Nephron progenitor cell (in vitro differentiated cells): ENCODE data around the gene CD40LG.

Experiments
- DNase-seq: peaks from one replicate; pipeline ENCODE4 v3.0.0; 2021
- H3K27ac Mint-ChIP-seq: 2 replicates; pipeline ENCODE4 v1.8.0; 2021; ENCODE audit warnings: mild to moderate bottlenecking, moderate library complexity, mixed read lengths
- H3K27me3 Mint-ChIP-seq: 2 replicates; pipeline ENCODE4 v1.8.0; 2021; ENCODE audit warnings: mild to moderate bottlenecking, low read depth, mixed read lengths; ENCODE audit not compliant: poor library complexity
- H3K36me3 Mint-ChIP-seq: 2 replicates; pipeline ENCODE4 v1.8.0; 2021; ENCODE audit warnings: low read depth, mixed read lengths
- H3K4me1 Mint-ChIP-seq: 2 replicates; pipeline ENCODE4 v1.8.0; 2021; ENCODE audit warnings: mixed read lengths
- H3K4me3 Mint-ChIP-seq: 2 replicates; pipeline ENCODE4 v1.8.0; 2021; ENCODE audit warnings: mild to moderate bottlenecking, moderate library complexity, mixed read lengths
- H3K9me3 Mint-ChIP-seq: 2 replicates; pipeline ENCODE4 v1.8.0; 2021; ENCODE audit warnings: mild to moderate bottlenecking, moderate library complexity, mixed read lengths
- TF ChIP-seq, protein P1 (sequence below): fragments of 200-600 bp; sonication (generic); IDR thresholded peaks from 2 replicates; pipeline ENCODE4 v1.5.0; 2021; ENCODE audit warnings: antibody characterized with exemption

CD40LG gene

DNA sequence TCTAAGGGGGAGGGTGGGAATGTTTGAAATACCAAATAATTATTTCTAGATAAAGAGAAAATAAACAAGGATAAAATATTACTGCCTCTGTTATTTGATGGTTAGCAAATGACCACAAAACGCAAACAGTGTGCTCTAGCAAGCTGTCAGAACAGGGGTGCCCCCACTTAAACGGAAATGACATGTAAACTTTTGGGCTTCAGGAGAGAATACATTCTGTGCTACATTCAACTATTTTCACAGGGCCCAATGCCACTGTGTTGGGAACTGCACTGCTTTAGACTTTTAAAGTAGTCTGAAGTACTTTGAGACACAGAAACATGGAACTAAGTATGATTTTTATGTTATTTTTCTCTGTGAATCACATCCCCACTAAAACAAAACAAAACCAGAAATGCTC lies 14.1 kb downstream of the CD40LG start:
- no peaks in the 10 kb centered on the region for H3K4me1 Mint-ChIP-seq
- DNase-seq: no peak
- H3K27me3 Mint-ChIP-seq: peaks cover 6% of the 10 kb centered on the region
- H3K4me3 Mint-ChIP-seq: no peak overlapping the region
- H3K27ac Mint-ChIP-seq: no peak overlapping the region
- H3K36me3 Mint-ChIP-seq: peaks cover 4% of the 10 kb centered on the region
- TF ChIP-seq, protein P1, sequence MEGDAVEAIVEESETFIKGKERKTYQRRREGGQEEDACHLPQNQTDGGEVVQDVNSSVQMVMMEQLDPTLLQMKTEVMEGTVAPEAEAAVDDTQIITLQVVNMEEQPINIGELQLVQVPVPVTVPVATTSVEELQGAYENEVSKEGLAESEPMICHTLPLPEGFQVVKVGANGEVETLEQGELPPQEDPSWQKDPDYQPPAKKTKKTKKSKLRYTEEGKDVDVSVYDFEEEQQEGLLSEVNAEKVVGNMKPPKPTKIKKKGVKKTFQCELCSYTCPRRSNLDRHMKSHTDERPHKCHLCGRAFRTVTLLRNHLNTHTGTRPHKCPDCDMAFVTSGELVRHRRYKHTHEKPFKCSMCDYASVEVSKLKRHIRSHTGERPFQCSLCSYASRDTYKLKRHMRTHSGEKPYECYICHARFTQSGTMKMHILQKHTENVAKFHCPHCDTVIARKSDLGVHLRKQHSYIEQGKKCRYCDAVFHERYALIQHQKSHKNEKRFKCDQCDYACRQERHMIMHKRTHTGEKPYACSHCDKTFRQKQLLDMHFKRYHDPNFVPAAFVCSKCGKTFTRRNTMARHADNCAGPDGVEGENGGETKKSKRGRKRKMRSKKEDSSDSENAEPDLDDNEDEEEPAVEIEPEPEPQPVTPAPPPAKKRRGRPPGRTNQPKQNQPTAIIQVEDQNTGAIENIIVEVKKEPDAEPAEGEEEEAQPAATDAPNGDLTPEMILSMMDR: no peak
- H3K9me3 Mint-ChIP-seq: peaks cover 41% of the 10 kb centered on the region

DNA sequence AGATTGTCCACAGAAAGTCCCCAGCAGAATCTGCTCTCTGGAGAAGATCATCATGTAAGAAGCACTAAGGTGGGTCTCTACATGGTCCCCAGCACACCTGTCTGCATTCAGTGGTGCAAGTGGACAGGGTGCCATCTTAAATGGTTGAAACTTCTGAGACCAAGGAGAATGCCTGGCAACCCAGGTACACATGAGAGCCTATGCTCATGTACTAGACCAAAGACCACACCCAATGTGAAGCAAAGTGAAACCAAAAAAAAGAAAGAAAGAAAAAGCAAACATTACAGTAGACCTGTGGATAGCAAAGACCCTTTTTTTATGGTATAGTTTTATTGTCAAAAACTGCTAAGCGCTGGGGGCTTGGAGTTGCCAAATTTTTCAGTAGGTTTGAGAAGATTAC lies 15.0 kb downstream of the CD40LG start:
- Mint-ChIP-seq H3K4me3 (no peak overlapping the region), H3K27ac (no peak overlapping the region), H3K27me3 (peaks cover 7% of the 10 kb centered on the region), H3K36me3 (peaks cover 4% of the 10 kb centered on the region), H3K9me3 (peaks cover 40% of the 10 kb centered on the region), H3K4me1 (no peaks in the 10 kb centered on the region)
- no peak for DNase-seq
- TF ChIP-seq, protein P1: no peak

DNA sequence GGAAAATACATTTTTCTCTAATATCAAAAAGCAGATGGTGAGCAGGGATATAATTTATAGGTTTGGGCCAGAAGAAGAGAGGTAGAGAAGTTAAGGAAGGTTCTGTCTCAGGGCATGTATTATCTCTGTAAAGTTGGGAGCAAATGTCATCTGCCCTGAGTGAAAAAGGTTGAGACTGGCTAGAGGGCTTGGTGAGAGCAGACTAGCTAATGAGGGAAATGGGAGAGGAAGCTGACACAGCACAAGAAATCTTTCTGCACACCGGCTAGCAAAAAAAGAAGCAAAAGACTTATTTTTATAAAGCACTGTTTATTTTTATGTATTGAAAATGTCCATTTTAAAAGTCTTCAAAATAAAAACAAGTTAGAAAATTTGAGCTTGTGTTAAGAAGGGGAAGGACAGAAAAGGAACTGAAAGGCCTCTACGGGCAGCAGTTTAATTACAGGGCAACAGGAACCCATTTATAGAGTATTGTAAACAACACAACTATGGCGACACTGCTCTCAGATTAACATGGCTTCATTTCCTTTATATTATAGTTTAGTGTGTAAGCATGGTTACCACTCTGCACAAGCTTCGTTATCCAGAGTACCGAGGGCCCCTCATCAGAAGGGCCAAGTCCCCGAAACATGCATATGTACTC lies 17.4 kb downstream of the CD40LG start:
- Mint-ChIP-seq H3K27ac (no peak overlapping the region), H3K4me3 (no peak overlapping the region), H3K4me1 (no peaks in the 10 kb centered on the region), H3K36me3 (peaks cover 4% of the 10 kb centered on the region), H3K9me3 (peaks cover 56% of the 10 kb centered on the region), H3K27me3 (peaks cover 10% of the 10 kb centered on the region)
- DNase-seq: no peak
- TF ChIP-seq, protein P1: no peak

DNA sequence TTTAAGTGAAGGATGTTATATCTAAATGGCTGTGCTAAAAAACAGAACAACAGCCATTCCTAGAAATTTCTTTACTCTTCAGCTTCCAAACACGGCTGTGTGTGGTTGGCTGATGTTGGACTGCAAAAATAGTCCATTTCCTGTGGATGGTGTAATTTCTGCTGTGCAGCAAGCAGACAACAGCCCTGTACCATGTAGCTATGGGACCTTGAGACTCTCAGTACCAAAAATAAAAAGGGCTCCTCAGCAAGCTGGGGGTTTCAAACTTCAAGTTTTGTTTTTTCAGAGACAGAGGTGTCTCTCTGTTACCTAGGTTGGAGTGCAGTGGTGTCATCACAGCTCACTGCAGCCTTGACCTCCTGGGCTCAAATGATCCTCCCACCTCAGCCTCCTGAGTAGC lies 18.1 kb downstream of the CD40LG start:
- Mint-ChIP-seq H3K27me3 (peaks cover 10% of the 10 kb centered on the region), H3K9me3 (peaks cover 58% of the 10 kb centered on the region), H3K4me3 (no peak overlapping the region), H3K27ac (no peak overlapping the region), H3K36me3 (peaks cover 4% of the 10 kb centered on the region), H3K4me1 (no peaks in the 10 kb centered on the region)
- TF ChIP-seq, protein P1: no peak
- no peak for DNase-seq

DNA sequence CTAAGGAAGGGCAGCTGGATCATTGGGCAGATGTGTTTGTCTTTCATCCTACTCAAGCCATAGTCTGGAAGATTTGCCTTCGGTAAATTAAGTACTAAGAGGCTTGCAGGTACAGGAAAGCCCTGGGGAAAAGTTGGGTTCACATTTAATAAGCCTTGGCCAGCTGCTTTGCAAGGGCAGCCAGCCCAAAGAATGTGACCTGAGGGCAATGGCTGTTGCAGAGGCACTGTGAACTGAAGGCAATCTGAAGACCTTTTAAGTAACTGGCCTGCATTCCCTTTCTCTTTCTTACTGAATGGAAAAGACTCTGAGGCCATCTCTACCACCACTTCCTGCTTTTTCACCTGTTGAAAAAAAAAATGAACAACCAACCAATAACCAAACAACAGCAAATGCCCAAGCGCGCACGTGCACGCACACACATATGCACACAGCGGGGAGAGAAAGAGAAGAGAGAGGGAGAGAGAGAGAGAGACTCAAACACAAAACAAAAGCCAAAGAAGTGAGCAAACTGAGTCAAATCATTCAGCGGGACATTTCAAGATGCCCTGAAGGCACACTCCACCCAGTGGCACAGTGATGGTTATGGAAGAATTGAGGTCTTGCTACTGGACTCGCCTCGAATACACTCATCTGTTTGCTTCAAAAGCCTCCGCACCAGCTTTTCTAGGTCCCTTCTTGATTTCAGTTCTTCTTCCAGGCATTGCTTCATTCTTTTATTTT lies 19.6 kb downstream of the CD40LG start:
- Mint-ChIP-seq H3K36me3 (peaks cover 4% of the 10 kb centered on the region), H3K27ac (no peak overlapping the region), H3K4me3 (no peak overlapping the region), H3K4me1 (no peaks in the 10 kb centered on the region), H3K27me3 (peaks cover 10% of the 10 kb centered on the region), H3K9me3 (peaks cover 65% of the 10 kb centered on the region)
- TF ChIP-seq, protein P1: no peak
- DNase-seq: no peak
